Measurements from ENCODE around the gene YARS2. TPM values are rescaled to one million over a fixed set of nuclear protein-coding genes. Genes with fewer than 3 reads are reported as not detected.
"Not testable (repeated sequence)": the region's sequence is repeated elsewhere in the genome, so short reads cannot be mapped to it uniquely, and the experiment has no call there.

The YARS2 gene
- total and polyA plus RNA-seq, 3 donors from 2014 or later: 13.9 to 29.8 (median 19.5) TPM

DNA sequence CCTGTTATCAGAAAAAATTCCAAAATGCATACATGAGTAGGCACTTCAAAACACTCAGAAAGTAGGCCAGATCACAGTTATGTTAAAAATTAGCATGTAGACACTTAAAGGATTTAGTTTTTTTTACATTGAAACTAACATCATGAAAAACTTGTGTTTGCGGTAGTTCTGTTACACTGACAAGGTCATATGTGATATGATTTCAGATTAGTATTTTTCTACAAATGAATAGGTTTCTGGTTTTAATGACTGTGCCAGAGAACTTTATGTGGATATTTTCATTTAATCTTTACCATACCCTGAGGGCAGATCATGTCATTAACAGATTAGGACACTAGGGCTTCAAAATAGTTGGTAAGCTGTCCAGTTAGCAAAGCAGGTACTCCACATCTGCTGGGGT lies 20.7 kb downstream of the YARS2 start:
- no peaks in the 10 kb centered on the region for H3K4me1 ChIP-seq
- no peak overlapping the region for H3K27ac ChIP-seq
- intact Hi-C loops (cut with DNase I; ENCODE audit: low total_unique reads): no loop called here
- no peaks in the 10 kb centered on the region for H3K27me3 ChIP-seq
- no peaks in the 10 kb centered on the region for H3K36me3 ChIP-seq (ENCODE audit: low read depth, missing control alignments)
- TF ChIP-seq POLR2A (IDR thresholded peaks at IDR 0.05): no peak
- TF ChIP-seq, protein P1, sequence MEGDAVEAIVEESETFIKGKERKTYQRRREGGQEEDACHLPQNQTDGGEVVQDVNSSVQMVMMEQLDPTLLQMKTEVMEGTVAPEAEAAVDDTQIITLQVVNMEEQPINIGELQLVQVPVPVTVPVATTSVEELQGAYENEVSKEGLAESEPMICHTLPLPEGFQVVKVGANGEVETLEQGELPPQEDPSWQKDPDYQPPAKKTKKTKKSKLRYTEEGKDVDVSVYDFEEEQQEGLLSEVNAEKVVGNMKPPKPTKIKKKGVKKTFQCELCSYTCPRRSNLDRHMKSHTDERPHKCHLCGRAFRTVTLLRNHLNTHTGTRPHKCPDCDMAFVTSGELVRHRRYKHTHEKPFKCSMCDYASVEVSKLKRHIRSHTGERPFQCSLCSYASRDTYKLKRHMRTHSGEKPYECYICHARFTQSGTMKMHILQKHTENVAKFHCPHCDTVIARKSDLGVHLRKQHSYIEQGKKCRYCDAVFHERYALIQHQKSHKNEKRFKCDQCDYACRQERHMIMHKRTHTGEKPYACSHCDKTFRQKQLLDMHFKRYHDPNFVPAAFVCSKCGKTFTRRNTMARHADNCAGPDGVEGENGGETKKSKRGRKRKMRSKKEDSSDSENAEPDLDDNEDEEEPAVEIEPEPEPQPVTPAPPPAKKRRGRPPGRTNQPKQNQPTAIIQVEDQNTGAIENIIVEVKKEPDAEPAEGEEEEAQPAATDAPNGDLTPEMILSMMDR (IDR thresholded peaks at IDR 0.05): no peak
- WGBS, 2 donors: 75 to 85% methylated on average over 1 of the region's 1 CpG
- H3K9me3 ChIP-seq: no peaks in the 10 kb centered on the region
- DNase-seq: no peak
- H3K4me3 ChIP-seq: no peak overlapping the region

DNA sequence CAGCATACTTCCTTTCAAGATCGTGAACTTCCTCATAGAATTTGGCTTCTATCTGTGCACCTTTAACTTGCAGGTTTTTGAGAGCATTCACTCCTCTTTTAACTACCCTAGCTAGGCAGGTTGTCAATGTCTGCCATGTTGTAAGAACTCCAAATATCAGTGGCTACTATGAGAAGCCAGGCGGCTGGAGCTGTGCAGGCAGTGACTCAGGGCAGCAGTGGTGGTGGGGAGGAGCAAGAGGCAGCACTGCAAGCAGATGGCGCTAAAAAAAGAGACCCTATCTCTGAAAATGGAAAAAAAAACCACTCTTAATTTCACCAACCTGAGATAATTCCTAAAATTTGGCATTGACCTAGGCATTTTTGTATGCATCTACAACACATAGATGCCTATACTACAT lies 28.5 kb downstream of the YARS2 start:
- Histone ChIP-seq H3K36me3 (ENCODE audit: low read depth, missing control alignments) (no peaks in the 10 kb centered on the region), H3K27ac (no peak overlapping the region), H3K4me3 (no peak overlapping the region), H3K4me1 (no peaks in the 10 kb centered on the region), H3K27me3 (no peaks in the 10 kb centered on the region), H3K9me3 (no peaks in the 10 kb centered on the region)
- intact Hi-C loops (cut with DNase I; ENCODE audit: low total_unique reads): no loop called here
- TF ChIP-seq POLR2A (IDR thresholded peaks at IDR 0.05): no peak
- TF ChIP-seq, protein P1 (IDR thresholded peaks at IDR 0.05): no peak
- no peak for DNase-seq
- 88 to 89% methylated on average over 3 of the region's 3 CpGs for WGBS, 2 donors

DNA sequence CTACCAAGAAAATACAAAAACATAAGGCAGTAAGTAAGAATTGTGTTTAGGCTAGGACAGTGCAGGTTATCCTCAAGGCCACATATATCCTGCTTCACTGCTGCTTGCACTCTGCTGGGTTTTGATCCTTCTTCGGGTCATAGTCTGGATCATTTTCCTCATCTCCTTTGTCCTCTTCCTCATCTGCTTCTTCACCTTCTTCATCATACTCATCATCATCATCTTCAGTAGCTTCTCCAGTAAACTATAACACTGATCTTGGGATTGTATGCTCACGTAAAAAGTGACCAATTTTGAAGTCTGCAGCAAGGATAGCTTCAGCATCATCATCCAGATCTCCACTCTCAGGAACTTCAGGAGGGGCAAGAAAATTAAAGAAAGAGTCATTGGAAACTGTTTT lies 29.4 kb downstream of the YARS2 start:
- Histone ChIP-seq H3K27me3 (no peaks in the 10 kb centered on the region), H3K27ac (no peak overlapping the region), H3K4me3 (no peak overlapping the region), H3K9me3 (no peaks in the 10 kb centered on the region), H3K36me3 (ENCODE audit: low read depth, missing control alignments) (no peaks in the 10 kb centered on the region), H3K4me1 (no peaks in the 10 kb centered on the region)
- no peak for DNase-seq
- WGBS, 2 donors: 98 to 100% methylated on average over 2 of the region's 2 CpGs
- intact Hi-C loops (cut with DNase I; ENCODE audit: low total_unique reads): no loop called here
- TF ChIP-seq, protein P1 (IDR thresholded peaks at IDR 0.05): no peak
- no peak for TF ChIP-seq POLR2A (IDR thresholded peaks at IDR 0.05)

DNA sequence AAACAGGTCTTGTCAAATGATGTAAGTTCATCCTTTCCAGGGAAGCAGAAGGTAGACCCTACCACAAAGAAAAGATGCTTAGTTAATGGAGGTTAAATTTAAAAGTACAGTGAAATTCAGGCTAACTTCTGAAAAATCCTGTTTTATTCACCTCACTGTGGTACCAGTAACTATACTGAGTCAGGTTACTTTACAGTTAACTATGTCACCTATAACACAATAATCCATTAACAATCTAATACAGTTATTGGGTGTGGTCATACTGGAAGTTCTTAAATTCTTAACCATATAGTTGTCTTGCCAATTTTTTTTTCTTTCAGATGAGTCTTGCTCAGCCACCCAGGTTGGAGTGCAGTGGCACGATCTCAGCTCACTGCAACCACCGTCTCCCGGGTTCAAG lies 30.4 kb downstream of the YARS2 start:
- DNase-seq; intact Hi-C loops (cut with DNase I; ENCODE audit: low total_unique reads); H3K27me3 ChIP-seq; H3K4me3 ChIP-seq; H3K27ac ChIP-seq; H3K36me3 ChIP-seq (ENCODE audit: low read depth, missing control alignments); H3K9me3 ChIP-seq; H3K4me1 ChIP-seq: not testable (repeated sequence)
- WGBS, 2 donors: 96 to 100% methylated on average over 3 of the region's 3 CpGs

DNA sequence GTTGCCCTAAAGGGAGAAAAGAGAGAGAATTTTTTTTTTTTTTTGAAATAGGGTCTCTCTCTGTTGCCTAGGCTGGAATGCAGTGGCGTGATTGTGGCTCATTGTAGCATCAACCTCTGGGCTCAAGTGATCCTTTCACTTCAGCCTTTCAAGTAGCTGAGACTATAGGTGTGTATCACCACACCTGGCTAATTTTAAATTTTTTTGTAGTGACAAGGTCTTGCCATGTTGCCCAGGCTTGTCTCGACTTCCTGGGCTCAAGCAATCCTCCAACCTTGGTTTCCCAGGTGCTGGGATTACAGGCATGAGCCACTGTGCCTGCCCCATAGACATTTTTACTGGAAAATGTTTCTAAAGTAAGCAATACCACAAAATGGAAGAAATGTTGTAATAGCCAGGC lies 36.8 kb downstream of the YARS2 start:
- H3K9me3 ChIP-seq: no peaks in the 10 kb centered on the region
- no peak overlapping the region for H3K27ac ChIP-seq
- intact Hi-C loops (cut with DNase I; ENCODE audit: low total_unique reads): no loop called here
- H3K4me3 ChIP-seq: no peak overlapping the region
- no peak for DNase-seq
- no peak for TF ChIP-seq POLR2A (IDR thresholded peaks at IDR 0.05)
- TF ChIP-seq, protein P1 (IDR thresholded peaks at IDR 0.05): no peak
- WGBS, 2 donors: 93 to 97% methylated on average over 2 of the region's 2 CpGs
- H3K4me1 ChIP-seq: no peaks in the 10 kb centered on the region
- H3K27me3 ChIP-seq: no peaks in the 10 kb centered on the region
- no peaks in the 10 kb centered on the region for H3K36me3 ChIP-seq (ENCODE audit: low read depth, missing control alignments)

All from testis (tissue), 3 donors.